HepG2 (cell line): ENCODE data around the gene TTLL4. TPM values are rescaled to one million over a fixed set of nuclear protein-coding genes. Genes with fewer than 3 reads are reported as not detected.

Source experiments
- MYNN ChIP-seq: sonication (generic); formaldehyde crosslinking; IDR thresholded peaks from 2 replicates; pipeline ENCODE4 v1.4.0; 2020; ENCODE audit warnings: mild to moderate bottlenecking, low read depth, missing genetic modification reagents
- PRPF4 ChIP-seq: fragments of 200-400 bp; formaldehyde crosslinking; IDR thresholded peaks from 2 replicates; pipeline ENCODE4 v1.6.1; 2016; ENCODE audit warnings: low read length, low read depth; ENCODE audit not compliant: poor library complexity, severe bottlenecking
- ZFP36L1 ChIP-seq: sonication (generic); formaldehyde crosslinking; IDR thresholded peaks from 2 replicates; pipeline ENCODE4 v1.8.0; 2022; ENCODE audit warnings: mild to moderate bottlenecking, missing genetic modification reagents, moderate library complexity
- ZMAT3 ChIP-seq: sonication (generic); formaldehyde crosslinking; conservative IDR thresholded peaks from 2 replicates; pipeline ENCODE4 v1.7.0; 2021; ENCODE audit warnings: missing genetic modification reagents
- ZNF546 ChIP-seq: sonication (generic); formaldehyde crosslinking; conservative IDR thresholded peaks from 2 replicates; pipeline ENCODE4 v1.8.1; 2023; ENCODE audit warnings: mild to moderate bottlenecking, missing genetic modification reagents
- polyA plus RNA-seq, 8 experiments: library from polyadenylated mRNA; depleted of rRNA in 3 of 8; stranded (reverse) in 7 of 8; unstranded in 1 of 8; fragments of >200 nt; fragmentation: Illumina TruSeq in 4 of 8; extraction: Trizol in 4 of 8; gene quantifications; 2 replicates each; pipeline versions ENCODE4 v1.2.1 to v1.2.3, GENCODE V29; 2011 to 2016; ENCODE audit warnings: low read depth in 4 of 8, missing spikeins in 1 of 8, mixed read lengths in 1 of 8; ENCODE audit not compliant: insufficient read depth in 1 of 8
- total RNA-seq, 5 experiments: library from RNA; depleted of rRNA; stranded (reverse); fragments of >200 nt; fragmentation: Illumina TruSeq; extraction: Trizol; gene quantifications; 2 replicates each; pipeline ENCODE4 v1.2.3, GENCODE V29; 2016; ENCODE audit warnings: low read depth in 1 of 5
- TF ChIP-seq, protein P1 (sequence below): IDR thresholded peaks from 2 replicates; pipeline ENCODE4 v1.6.1; 2016; ENCODE audit warnings: low read depth, control low read depth
- TF ChIP-seq, protein P2 (sequence below): sonication (generic); formaldehyde crosslinking; IDR thresholded peaks from 2 replicates; pipeline ENCODE4 v1.8.1; 2022; ENCODE audit warnings: low read depth, mild to moderate bottlenecking, missing genetic modification reagents
- TF ChIP-seq, protein P3 (sequence below): sonication (generic); formaldehyde crosslinking; IDR thresholded peaks from 2 replicates; pipeline ENCODE4 v1.5.0; 2020; ENCODE audit warnings: missing genetic modification reagents
- TF ChIP-seq, protein P4 (sequence below): sonication (generic); formaldehyde crosslinking; IDR thresholded peaks from 2 replicates; pipeline ENCODE4 v1.4.0; 2020; ENCODE audit warnings: missing genetic modification reagents, borderline replicate concordance

The TTLL4 gene
- total and polyA plus RNA-seq, 2 of the 13 experiments (the other 11 are each of a cell fraction or from before 2014, with no cell fraction given) = 77.5 to 84.6 TPM

DNA sequence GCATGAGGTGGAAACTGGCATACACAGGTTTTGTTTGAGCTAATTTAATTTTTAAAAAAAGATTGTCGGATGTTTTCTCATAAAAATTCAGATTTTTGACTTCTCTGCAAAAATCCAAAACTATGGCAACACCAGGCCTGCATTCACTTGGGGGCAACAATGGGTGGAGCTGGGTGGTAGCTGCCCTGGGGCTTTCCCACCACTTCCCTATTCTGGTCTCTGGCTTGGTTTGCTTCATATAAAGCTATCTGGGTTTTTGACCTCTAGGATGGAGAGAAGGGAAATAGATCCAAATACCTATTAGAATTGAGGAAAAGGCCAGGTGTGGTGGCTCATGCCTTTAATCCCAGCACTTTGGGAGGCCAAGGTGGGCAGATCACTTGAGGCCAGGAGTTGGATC, 65.9 kb downstream of the TTLL4 start (continued):
- TF ChIP-seq, protein P1, sequence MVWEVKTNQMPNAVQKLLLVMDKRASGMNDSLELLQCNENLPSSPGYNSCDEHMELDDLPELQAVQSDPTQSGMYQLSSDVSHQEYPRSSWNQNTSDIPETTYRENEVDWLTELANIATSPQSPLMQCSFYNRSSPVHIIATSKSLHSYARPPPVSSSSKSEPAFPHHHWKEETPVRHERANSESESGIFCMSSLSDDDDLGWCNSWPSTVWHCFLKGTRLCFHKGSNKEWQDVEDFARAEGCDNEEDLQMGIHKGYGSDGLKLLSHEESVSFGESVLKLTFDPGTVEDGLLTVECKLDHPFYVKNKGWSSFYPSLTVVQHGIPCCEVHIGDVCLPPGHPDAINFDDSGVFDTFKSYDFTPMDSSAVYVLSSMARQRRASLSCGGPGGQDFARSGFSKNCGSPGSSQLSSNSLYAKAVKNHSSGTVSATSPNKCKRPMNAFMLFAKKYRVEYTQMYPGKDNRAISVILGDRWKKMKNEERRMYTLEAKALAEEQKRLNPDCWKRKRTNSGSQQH (CRISPR knock-in tag) = no peak
- TF ChIP-seq PRPF4 = no peak
- TF ChIP-seq ZMAT3 = no peak
- TF ChIP-seq, protein P2, sequence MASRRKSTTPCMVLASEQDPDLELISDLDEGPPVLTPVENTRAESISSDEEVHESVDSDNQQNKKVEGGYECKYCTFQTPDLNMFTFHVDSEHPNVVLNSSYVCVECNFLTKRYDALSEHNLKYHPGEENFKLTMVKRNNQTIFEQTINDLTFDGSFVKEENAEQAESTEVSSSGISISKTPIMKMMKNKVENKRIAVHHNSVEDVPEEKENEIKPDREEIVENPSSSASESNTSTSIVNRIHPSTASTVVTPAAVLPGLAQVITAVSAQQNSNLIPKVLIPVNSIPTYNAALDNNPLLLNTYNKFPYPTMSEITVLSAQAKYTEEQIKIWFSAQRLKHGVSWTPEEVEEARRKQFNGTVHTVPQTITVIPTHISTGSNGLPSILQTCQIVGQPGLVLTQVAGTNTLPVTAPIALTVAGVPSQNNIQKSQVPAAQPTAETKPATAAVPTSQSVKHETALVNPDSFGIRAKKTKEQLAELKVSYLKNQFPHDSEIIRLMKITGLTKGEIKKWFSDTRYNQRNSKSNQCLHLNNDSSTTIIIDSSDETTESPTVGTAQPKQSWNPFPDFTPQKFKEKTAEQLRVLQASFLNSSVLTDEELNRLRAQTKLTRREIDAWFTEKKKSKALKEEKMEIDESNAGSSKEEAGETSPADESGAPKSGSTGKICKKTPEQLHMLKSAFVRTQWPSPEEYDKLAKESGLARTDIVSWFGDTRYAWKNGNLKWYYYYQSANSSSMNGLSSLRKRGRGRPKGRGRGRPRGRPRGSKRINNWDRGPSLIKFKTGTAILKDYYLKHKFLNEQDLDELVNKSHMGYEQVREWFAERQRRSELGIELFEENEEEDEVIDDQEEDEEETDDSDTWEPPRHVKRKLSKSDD (CRISPR knock-in tag) = no peak
- TF ChIP-seq, protein P3, sequence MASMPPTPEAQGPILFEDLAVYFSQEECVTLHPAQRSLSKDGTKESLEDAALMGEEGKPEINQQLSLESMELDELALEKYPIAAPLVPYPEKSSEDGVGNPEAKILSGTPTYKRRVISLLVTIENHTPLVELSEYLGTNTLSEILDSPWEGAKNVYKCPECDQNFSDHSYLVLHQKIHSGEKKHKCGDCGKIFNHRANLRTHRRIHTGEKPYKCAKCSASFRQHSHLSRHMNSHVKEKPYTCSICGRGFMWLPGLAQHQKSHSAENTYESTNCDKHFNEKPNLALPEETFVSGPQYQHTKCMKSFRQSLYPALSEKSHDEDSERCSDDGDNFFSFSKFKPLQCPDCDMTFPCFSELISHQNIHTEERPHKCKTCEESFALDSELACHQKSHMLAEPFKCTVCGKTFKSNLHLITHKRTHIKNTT = no peak
- TF ChIP-seq, protein P4, sequence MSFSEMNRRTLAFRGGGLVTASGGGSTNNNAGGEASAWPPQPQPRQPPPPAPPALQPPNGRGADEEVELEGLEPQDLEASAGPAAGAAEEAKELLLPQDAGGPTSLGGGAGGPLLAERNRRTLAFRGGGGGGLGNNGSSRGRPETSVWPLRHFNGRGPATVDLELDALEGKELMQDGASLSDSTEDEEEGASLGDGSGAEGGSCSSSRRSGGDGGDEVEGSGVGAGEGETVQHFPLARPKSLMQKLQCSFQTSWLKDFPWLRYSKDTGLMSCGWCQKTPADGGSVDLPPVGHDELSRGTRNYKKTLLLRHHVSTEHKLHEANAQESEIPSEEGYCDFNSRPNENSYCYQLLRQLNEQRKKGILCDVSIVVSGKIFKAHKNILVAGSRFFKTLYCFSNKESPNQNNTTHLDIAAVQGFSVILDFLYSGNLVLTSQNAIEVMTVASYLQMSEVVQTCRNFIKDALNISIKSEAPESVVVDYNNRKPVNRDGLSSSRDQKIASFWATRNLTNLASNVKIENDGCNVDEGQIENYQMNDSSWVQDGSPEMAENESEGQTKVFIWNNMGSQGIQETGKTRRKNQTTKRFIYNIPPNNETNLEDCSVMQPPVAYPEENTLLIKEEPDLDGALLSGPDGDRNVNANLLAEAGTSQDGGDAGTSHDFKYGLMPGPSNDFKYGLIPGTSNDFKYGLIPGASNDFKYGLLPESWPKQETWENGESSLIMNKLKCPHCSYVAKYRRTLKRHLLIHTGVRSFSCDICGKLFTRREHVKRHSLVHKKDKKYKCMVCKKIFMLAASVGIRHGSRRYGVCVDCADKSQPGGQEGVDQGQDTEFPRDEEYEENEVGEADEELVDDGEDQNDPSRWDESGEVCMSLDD (CRISPR knock-in tag) = no peak
- TF ChIP-seq ZNF546 (CRISPR knock-in tag) = no peak
- TF ChIP-seq MYNN = no peak
- TF ChIP-seq ZFP36L1 (CRISPR knock-in tag) = no peak
